Measurements from ENCODE around the gene ZNF544.
"Not testable (repeated sequence)": the region's sequence is repeated elsewhere in the genome, so short reads cannot be mapped to it uniquely, and the experiment has no call there.

- peak in 3 of 4 donors; percentile 29 to 40 (median 30) for TF ChIP-seq CTCF (IDR thresholded peaks at IDR 0.05)
- TF ChIP-seq POLR2A (IDR thresholded peaks at IDR 0.05), result not testable (repeated sequence)
These were observed 82.0 kb downstream of the ZNF544 start for GRCh38 chr19:58310685-58311084.

Data from right lobe of liver (tissue), 4 donors.